Measurements from ENCODE around the gene TRIP4.
A peak's percentile ranks its signal among the peaks of the same experiment; 100 is the strongest.
"Not testable (repeated sequence)": the region's sequence is repeated elsewhere in the genome, so short reads cannot be mapped to it uniquely, and the experiment has no call there.

Gene TRIP4

DNA sequence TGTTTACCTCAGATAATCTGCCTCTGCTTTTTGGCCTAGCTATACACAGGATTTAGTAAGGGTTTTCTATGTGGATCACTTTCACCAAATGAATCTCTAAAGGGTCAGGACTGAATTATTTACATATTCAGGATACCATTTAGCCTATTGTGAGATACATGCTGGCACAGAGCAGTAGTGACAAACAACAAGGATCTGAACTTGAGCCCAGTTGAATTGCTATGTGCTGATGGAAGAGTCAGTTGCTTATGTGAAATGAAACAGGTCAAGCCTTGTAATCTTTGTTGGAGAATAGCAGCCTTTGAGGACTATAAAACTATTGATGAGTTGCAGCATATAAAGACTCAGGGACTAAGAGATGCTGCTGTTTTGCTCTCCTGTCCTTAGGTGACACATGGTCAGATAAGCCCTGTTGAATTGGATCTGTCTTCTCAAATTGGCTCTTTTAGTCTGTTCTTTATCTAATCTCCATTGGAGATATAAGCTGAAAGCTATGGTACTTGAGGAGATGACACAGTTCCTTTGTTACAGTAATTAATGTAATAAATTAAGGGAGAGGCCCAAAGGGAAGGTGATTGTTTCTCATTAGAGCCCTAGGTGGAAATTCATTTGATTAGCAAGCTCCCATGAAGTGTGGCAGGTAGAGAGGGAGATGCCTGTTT is 103.1 kb downstream of the TRIP4 start:
- DNase-seq = no peak

DNA sequence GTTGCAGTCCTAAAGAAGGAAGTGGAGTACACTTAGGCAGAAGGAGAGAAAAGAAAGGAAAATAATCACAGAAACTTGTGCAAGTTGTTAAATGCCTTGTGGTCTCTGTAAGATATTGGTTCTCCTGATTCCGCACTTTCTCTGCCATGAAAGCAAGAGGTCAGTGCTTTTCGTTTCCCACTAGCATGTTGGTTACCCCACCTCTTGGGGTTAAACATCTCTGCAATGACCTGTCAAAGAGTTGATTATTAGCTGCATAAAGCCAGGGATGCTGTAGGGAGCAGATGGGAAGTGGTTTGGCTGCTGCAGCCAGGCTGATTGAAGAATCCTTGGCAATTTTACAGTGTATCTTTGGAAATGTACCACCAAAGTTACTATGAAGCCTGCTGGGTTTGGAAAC is 106.0 kb downstream of the TRIP4 start:
- DNase-seq = no peak

DNA sequence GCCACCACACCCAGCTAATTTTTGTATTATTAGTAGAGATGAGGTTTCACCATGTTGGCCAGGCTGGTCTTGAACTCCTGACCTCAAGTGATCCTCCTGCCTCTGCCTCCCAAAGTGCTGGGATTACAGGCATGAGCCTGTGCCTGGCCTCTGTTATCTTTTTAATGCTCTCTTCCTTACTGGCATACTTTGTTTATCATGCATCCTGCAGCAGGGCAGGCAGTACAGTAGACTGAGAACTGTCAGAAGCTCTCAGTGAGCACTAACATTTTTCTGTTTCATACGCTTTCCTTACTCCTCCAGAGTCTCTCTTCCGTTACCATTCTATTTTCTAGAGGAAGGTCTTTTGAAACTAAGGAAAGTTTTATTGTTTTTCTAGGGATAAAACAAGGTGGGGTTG is 108.3 kb downstream of the TRIP4 start:
- not testable (repeated sequence) for DNase-seq

DNA sequence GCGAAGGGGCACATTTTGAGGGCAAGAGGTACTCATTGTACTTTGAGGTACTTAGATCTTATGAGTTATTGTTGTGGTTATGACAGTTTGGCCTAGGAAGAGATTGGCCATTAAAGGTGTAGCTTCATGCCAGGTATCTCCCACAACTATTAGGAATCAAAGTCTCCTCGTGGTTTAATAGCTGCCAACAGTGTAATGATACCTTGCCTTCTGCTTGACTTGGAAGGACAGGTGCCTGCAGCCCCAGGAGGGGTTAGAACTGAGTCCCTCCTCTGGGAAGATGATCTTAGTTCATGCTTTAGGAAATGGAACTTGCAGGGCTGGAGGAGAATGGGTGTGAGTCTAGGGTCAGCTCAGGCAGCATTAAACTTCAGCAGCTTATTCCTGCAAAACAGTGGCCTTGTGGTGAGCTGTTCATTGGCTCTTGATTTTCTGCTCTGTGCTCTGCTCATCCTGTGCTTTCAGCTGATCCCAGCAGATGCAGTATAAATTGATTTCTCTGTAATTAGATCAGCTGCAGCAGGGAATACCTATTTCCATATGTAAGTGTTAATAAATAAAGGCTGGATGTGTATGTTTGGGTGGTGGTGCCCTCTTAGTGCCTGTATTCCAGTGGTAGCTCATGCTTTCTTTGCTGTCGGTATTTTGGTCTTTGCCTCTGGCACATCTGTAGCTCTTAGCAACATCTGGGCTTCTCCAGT is 113.2 kb downstream of the TRIP4 start:
- DNase-seq = no peak

DNA sequence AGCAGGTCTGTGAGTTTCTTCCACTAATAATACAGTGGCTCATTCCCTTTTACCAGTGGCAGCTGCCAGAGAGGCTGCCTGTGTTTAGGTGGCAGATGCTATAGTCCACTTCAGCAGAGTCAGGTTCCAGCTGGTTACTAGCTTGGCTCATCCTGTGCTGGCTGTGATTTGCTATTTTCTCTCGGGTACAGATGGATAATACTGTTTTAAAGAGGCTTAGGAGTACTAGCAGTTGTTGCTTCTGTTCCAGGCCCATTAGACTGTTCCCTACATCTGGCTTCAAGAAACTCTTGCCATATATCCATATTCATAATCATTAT is 113.7 kb downstream of the TRIP4 start:
- no peak for DNase-seq

DNA sequence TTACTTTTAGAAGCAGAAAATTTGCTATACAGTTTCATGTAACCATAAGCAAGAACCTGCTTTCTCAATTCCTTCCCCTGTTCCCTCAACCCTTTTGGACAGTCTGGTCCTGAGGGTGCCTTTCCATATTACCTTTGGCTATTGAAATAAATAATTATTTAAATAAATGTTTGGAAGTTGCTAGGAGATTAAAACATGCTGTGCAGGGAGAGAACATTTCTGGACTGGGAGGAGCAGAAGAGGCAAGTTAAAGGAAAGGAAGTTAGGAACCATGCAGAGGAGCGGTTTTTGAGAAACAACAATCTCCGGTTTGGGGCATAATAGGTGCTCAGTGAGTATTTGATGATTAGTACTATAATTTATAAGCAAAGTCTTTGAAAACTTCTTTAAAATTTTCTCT is 114.5 kb downstream of the TRIP4 start:
- DNase-seq = no peak

DNA sequence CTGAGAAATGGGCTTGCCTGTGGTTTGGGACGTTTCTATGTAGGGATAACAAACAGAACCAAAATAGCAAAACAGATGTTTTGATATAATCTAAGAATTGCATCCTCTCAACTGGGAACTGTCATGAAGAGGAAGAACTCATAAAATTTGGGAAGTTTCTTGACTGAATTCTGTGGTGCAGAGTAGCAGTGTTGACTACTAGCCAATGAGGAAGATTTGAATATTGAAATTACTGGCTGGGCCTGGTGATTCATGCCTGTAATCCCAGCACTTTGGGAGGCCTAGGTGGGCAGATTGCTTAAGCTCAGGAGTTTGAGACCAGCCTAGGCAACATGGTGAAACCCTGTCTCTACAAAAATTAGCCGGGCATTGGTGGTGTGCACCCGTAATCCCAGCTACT is 114.9 kb downstream of the TRIP4 start:
- DNase-seq = peak; percentile 66 to 69

DNA sequence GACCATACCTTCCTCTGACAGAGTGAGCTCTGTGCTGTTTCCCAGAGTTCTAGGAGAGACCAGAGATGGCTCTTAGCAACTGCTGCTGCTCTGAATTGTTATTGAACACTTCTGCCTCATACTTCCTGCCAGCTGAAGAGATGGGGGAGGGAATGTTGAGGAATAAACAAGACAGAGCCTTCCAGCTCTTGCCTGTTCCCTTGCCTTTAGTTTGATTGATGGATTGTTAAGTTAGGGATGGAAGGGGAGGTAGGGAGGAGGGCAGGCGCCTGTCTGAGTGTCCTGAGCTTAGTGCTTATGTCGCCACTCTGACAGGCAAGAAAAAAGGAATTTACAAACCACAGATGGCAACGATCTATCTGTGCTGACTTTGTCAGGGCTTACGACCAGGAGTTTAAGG is 115.6 kb downstream of the TRIP4 start:
- DNase-seq = peak; percentile 9 to 20

DNA sequence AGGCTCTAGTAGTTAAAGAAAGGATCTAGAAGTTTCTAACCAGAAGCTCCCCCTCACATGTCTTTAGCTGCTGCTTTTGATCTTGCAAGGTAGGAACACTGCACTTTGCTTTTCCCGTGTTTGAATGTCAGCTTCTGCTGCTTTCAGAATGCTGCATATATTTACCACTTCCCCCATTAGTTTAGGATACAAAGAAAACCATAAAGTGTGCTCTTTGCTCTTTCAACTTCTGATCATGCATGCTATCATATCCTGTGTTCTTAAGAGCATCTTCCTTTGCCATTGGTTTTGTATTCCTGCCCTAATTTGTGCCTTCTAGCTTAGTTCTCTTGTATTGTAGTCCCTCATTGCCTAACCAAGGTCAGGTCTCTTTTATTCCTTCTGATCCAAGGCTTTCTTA is 116.0 kb downstream of the TRIP4 start:
- DNase-seq = no peak

All from inflammatory macrophage (primary cell).